GM21367 (cell line): ENCODE measurements around the gene NFKBIL1.
"Not testable (repeated sequence)": the region's sequence is repeated elsewhere in the genome, so short reads cannot be mapped to it uniquely, and the experiment has no call there.

Source experiments
- ATAC-seq: cut with Tn5 transposase; IDR thresholded peaks from one replicate; pipeline ENCODE4 v1.9.1; 2021; ENCODE audit not compliant: unreplicated experiment

NFKBIL1 gene, protein sequence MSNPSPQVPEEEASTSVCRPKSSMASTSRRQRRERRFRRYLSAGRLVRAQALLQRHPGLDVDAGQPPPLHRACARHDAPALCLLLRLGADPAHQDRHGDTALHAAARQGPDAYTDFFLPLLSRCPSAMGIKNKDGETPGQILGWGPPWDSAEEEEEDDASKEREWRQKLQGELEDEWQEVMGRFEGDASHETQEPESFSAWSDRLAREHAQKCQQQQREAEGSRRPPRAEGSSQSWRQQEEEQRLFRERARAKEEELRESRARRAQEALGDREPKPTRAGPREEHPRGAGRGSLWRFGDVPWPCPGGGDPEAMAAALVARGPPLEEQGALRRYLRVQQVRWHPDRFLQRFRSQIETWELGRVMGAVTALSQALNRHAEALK

DNA sequence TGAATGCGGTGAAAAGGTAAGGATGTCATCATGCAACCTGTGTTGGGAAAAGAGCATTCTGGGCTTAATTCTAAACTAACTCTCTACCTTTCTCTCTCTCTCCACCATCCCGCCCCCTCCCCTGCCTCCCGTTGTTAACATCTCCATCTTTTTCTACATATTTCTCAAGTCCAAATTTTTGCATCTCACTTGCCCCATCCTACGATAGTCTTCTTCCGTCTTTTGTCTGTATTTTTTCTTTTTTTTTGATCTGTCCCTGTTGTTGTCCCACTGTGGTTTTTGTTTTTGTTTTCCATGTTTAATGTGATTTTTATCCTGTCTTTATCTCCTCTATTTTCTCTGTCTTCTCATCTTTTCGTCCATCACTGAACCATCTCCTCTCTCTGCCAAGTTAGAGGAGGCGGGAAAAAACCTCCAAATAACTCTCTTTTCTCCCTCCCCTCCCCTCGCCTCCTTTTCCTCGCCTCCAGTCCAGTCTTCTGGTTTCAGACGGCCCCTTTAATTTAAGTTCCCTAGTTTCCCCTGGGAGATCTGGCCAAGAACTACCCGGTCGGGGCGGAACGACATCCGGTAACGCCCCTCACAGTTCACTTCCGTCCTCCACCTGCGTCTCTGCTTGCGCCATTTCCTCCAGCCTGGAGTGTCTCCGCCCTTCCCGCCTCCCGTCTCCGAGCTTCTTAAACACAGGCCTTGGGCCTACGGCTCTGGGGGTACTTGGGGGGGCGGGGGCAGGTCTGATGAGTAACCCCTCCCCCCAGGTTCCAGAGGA is at the start of gene NFKBIL1:
Gene NFKBIL1, plus strand, starts transcription at position 651 of the 769 bp plus-strand sequence. Its CDS starts 87 bp downstream, at position 738.
- peak; percentile 42 for ATAC-seq

DNA sequence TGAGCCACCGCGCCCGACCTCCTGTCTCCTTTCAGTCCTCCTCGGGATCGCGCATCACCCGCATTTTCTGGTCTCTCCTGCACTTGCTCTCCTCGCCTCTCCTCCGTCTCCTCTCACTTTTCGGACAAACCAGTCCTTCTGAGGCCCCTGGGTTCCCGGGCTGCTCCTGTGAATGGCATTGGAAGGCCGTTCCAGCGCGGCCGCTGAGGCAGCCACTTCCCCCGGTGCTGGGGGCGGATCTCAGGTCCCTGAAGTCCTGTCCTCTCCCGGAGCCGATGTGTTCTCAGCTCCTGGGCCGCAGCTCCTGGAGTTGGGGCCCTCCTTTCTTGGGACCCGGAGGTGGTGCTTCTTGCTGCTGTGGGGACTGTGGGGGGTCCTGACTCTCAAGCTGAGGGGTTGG is 48.7 kb upstream of the NFKBIL1 start:
- ATAC-seq, result no peak

DNA sequence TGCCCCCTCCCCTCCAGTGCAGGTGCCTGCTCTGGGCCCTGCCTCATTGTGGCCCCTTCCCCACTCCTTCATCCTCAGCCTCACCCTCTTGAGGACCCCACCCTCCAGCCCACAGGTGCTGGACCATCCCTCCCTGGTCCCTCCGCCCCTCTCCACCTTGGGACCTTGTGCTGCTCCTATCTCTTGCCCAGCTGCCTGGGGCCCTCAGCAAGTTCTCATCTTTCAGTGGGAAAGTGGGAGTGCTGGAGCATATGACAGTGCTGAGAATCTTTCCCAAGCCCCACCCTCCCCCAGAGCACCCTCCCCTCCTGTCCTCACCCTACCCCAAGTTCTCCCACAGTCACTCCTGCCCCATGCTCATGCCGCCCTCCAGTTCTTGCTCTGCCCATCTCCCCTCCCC is 47.8 kb upstream of the NFKBIL1 start:
- not testable (repeated sequence) for ATAC-seq

DNA sequence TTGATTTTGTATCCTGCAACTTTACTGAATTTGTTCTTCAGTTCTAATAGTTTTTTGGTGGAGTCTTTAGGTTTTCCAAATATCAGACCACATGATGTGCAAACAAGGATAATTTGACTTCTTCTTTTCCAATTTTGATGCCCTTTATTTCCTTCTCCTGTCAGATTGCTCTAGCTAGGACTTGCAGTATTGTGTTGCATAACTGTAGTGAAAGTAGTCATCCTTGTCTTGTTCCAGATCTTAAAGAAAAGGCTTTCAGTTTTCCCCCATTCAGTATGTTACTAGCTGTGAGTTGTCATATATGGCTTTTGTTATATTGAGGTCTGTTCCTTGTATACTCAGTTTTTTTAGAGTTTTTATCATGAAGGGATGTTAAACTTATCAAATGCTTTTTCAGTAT is 44.8 kb upstream of the NFKBIL1 start:
- ATAC-seq, result no peak

DNA sequence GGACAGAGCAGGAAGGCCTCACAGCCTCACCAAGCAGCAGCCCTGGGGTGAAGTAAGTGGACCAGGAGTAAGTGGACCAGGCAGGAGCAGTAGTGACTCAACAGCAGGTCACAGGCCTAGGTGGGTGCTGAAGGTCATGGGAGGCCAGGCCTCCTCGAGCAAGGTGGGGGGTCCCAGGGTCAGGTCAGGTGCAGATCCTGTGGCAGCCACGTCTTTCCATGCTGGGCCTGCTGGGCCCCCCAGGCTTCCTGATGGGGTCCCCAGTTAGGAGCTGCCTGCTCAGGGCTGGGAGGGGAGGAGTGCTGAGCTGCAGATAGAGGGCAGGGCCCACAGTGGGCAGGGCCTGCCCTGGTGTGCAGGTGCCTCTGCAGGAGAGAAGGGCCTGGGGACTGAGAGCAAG is 38.4 kb upstream of the NFKBIL1 start:
- ATAC-seq, result not testable (repeated sequence)

DNA sequence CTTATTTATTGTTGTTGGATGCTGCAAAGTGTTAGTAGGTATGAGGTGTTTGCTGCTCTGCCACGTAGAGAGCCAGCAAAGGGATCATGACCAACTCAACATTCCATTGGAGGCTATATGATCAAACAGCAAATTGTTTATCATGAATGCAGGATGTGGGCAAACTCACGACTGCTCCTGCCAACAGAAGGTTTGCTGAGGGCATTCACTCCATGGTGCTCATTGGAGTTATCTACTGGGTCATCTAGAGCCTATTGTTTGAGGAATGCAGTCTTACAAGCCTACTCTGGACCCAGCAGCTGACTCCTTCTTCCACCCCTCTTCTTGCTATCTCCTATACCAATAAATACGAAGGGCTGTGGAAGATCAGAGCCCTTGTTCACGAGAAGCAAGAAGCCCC is 37.4 kb upstream of the NFKBIL1 start:
- no peak for ATAC-seq

DNA sequence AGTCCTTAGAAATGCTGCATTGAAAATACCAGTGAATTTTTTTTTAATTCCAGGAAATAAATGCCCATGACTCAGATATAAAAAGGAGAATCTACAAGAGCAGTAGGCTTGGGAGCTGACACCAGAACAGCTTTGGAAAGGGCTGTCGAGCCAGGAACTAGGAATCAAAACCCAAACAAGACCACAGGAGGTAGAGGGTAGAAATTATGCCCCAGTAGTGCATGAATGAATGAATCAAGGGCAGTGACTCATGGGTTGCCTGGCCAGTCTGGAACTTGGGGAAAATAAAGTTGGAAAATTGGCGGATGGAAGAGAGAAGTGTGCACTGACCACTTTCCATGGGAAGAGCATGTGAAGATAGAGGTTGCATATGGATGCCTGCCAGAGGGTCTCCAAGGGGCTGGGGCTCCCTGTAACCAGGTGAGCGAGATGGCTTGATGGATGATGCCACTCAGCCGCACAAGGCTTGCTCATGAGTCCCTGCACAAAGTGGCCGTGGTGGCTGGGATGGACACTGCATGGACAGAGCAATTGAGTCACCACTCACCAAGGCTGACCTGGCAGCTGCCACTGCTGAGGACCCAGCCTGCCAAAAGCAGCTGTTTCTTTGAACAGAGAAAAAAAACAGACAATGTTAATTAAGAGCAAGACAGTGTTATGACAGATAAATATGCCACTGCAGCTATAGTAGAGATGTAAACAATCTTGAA is 33.8 kb upstream of the NFKBIL1 start:
- ATAC-seq, result no peak

DNA sequence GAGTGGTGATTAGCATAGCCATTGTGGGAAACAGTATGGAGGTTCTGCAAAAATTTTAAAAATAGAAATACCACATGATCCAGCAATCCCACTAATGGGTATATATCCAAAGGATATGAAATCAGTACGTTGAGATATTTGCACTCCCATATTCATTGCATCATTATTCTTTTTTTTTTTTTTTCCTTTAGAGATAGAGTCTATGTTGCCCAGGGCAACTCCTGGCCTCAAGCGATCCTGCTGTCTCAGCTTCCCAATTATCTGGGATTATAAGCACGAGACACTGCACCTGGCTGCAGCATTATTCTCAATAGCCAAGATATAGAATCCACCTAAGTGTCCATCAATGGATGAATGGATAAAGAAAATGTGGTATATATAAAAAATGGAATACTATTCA is 25.6 kb upstream of the NFKBIL1 start:
- no peak for ATAC-seq

DNA sequence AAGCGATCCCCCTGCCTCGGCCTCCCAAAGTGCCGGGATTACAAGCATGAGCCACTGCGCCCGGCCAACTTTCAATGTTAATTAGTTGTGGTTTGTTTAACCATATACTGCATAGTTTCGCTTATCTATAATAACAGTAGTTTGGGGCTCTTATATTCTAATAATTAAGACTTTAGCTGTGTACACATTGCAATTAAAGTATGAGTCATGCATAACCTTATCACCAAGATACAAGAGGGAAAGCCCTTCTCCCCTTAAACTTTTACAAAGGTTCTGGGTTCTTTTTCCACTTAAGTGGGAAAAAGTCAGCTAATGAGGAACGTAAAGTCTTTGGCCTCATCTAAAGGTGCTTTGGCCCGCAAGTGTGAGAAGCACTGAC is 21.9 kb upstream of the NFKBIL1 start:
- no peak for ATAC-seq

DNA sequence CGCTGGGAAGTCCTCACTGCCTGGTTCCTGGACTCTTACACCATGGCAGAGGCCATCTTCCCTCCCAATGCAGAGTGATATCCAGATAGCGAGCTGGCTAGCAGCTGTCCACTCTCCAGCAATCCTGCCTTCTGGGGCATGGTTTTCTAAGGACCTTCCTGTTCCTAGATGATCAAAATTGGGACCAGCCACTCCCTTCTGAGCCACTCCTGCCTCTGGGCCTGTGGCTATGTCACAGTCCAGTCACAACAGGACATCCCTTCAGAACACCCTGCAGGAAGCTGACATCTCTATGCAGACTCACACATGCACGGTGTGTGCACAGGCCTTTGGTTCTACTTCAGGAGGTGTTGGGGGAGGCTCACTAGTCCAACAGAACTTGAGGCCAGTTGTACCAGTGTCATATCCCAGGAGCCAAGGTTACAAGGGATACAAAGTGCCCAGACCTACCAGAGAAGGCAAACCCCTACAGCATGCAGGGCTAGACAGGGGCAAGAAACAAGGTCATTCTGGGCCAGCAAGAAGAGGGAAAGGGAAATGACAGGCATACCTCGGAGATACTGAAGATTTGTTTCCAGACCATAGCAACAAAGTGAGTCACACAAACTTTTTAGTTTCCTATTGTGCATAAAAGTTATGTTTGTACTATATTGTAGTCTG is 21.3 kb upstream of the NFKBIL1 start:
- ATAC-seq, result no peak

DNA sequence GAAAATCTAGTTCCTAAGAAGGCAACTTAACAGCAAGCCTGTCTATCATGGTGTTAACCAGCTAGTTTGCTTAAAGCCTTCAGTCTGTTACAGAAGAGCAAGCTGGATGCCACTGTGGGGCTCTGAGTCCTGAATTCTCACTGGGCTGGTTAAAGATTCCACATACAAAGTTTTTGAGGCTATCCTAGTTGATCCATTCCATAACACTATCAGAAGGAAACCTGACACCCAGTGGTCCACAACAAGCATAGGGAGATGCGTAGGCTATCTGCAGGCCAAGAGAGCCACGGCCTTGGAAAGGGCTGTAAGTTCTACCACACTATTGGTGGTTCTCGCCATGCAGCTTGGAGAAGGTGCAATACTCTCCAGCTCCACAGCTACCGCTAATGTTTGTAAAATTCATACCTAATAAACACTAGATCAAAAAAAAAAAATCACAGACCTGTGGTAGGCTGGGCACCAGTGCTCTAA is 19.1 kb upstream of the NFKBIL1 start:
- no peak for ATAC-seq

DNA sequence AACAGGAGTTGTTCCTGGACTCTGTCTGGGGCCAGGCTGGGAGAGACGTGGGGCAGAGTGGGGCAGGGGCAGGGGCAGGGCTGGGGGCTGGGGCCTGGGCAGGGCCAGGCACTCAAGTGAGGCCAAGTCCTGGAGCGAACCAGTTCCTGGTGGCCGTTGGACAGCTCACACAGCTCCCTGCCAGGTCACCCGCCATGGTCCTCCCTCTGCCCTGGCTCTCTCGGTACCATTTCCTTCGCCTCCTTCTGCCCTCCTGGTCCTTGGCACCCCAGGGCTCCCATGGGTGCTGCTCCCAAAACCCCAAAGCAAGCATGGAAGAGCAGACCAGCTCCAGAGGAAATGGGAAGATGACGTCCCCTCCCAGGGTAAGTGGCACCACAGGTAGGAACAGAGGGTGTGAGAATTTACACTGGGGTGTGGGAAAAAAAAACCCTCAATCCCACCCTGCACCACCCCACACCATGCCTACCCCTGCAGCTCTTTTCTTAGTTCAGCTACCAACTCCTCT is 18.5 kb upstream of the NFKBIL1 start, which contains the start of gene MCCD1:
Gene MCCD1, plus strand, starts transcription at position 142 of the 508 bp plus-strand sequence. Its CDS starts 53 bp downstream, at position 195.
- no peak for ATAC-seq

DNA sequence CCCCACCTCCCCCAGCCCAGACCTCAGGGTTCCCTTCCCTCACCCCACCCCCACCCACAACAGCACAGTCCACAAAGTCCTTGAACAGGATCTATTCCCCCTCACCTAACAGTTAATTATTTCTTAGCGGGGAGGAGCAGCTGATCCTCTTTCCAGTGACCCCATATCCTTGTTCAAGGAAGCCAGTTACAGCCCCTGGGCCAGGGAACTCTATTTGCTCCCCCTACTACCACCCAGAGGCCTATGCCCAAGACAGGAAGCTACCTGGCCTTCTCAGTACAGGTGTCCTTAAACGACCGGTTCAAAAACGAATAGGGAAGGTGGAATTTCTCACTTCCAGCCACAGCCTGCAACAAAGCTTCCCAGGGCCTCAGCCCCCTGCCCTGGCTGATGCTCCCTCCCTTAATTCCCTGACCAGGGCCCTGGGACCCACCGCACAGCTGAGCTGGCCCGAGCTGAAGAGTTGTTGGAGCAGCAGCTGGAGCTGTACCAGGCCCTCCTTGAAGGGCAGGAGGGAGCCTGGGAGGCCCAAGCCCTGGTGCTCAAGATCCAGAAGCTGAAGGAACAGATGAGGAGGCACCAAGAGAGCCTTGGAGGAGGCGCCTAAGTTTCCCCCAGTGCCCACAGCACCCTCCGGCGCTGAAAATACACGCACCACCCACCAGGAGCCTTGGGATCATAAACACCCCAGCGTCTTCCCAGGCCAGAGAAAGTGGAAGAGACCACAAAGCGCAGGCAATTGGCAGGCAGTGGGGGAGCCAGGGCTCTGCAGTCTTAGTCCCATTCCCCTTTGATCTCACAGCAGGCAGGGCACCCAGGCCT is 17.9 kb upstream of the NFKBIL1 start:
- no peak for ATAC-seq

DNA sequence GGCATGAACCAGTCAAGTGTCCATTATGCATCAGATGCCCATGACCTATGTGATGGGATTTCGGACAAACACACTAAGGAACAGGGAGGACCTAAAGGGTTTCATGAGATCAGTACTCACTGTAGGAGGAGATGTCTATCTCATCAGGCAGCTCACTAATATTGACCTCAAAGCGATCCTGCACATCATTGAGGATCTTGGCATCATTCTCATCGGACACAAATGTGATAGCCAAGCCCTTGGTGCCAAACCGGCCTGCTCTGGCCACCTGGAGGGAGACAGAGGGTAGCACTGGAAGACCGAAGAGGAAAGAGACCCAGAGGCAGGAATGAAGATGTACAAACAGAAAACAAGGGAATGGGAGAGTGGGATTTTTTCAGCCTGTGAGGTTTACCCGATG is 16.7 kb upstream of the NFKBIL1 start:
- ATAC-seq, result no peak

DNA sequence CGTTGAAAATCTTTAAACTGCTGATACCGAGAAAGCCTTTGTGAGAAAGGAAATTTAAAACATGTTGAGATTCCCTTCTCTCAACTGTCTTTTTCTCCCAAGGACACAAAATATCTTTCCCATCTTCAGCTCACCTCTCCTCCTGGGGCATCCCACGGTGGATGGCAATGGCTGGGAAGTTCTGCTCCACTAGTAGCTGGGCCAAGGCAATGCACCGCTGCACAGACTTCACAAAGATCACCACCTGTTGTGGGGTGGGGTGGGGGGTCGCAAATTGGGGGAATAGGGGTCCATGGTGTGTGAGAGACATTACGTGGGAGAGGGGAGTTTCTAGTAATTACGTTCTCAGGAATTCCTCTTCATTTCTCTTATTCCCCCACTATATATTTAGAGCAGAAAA is 16.2 kb upstream of the NFKBIL1 start:
- ATAC-seq, result no peak

DNA sequence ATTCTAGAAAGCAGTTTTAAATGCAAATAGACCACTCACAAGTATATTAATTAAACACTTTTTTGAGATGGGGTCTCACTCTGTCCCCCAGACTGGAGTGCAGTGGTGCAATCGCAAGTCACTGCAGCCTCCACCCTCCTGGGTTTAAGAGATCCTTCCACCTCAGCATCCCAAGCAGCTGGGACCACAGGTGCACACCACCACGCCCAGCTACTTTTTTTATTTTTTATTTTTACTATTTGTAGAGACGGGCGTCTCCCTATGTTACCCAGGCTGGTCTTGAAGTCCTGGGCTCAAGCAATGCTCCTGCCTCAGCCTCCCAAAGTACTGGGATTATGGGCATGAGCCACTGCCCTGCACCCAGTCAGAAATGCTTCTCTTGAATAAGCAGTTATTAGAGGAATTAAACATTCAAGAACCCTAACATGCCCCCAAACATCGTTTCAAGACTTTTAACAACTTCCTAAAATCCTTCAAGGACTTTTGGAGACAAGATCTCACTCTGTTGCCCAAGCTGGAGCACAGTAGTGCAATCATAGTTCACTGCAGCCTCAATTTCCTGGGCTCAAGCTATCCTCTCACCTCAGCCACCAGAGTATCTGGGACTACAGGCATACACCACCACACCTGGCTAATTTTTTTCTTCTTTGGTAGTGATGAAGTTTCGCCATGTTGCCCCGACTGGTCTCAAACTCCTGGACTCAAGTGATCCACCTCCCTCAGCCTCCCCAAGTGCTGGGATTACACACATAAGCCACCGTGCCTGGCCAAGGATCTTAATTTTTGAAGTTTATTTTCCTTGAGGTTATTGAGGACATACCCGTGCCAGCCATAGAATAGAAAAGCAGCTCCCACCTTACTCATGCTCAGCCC is 15.4 kb upstream of the NFKBIL1 start:
- ATAC-seq, result no peak

DNA sequence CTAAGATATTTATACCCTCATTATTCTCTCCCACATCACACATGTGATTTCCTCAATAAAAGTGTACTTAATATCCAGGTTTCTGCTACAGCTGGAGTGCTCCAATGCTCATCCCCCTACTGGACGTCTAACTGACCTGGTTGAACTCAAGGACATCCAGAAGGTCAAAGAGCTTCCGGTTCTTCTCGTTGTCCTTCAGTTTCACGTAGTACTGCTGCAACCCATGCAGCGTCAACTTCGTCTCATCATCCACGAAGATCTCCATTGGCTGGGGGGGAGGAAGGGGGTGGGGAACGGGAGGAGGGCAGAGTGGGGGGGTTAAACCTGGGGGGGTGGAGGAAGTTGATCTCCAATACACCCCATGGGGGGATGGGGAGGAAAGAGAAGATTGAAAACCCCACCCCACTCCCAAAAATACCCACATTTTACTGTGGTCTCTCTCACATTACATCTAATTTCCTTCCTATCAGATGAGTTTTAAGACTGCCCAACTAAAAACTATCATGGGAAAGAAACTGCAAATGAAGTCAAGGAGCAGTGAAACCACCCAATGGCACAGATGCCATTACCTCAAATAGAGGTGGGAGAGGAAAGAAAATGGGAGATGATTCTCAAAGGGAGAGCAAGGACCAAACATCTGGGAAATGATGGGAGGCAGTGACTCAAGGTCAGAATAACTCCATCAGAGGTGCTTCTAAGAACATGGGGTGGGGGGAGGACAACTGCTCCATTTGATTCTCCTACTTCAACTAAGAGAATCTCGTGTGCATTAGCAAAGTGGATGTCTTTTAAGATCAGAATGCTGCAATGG is 14.6 kb upstream of the NFKBIL1 start:
- ATAC-seq, result no peak

DNA sequence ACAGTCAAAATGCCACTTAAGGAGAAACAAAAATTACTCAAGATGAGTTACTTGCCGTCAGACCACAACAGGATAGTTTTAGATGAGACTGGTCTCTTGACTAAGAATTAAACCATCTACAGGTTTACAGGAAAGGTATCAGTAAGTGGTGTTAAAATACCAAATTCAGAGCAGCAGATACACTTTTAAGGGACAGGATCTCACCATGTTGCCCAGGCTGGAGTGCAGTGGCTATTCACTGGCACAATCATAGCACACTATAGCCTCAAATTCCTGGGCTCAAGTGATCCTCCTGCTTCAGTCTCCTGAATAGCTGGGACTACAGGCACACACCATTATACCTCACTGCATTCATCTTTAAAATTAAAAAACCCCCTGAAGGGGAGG is 14.0 kb upstream of the NFKBIL1 start:
- no peak for ATAC-seq
